BLaER1 treated with 17β-estradiol and CSF1 and Interleukin-3, amounts not matched to agents 10 nM and 100 nM (cell line): ENCODE measurements around the gene DCAF17.
"Not testable (repeated sequence)": the region's sequence is repeated elsewhere in the genome, so short reads cannot be mapped to it uniquely, and the experiment has no call there.

ENCODE experiments used
- H3K27ac ChIP-seq, 11 experiments: shearing (Covaris generic); formaldehyde crosslinking; 2 replicates each; pipeline ENCODE4 v1.8.1; 2022
- H3K27me3 ChIP-seq, 11 experiments: shearing (Covaris generic); formaldehyde crosslinking; 2 replicates each; pipeline ENCODE4 v1.8.1; 2022
- H3K36me3 ChIP-seq, 11 experiments: shearing (Covaris generic); formaldehyde crosslinking; 2 replicates each; pipeline ENCODE4 v1.8.1; 2022
- H3K4me1 ChIP-seq, 10 experiments: shearing (Covaris generic); formaldehyde crosslinking; 2 replicates each; pipeline ENCODE4 v1.8.1; 2022
- H3K4me2 ChIP-seq, 11 experiments: shearing (Covaris generic); formaldehyde crosslinking; 2 replicates each; pipeline ENCODE4 v1.8.1; 2022
- H3K4me3 ChIP-seq, 10 experiments: shearing (Covaris generic); formaldehyde crosslinking; 2 replicates each; pipeline ENCODE4 v1.8.1; 2022
- H3K9ac ChIP-seq, 11 experiments: shearing (Covaris generic); formaldehyde crosslinking; 2 replicates each; pipeline ENCODE4 v1.8.1; 2022
- H3K9me3 ChIP-seq, 11 experiments: shearing (Covaris generic); formaldehyde crosslinking; replicated peaks in 1 of 11; 2 replicates each; pipeline ENCODE4 v1.8.1; 2022
- H4K20me1 ChIP-seq, 11 experiments: shearing (Covaris generic); formaldehyde crosslinking; 2 replicates each; pipeline ENCODE4 v1.8.1; 2022
- Cebpa-rat ChIP-seq, 11 experiments: shearing (Covaris generic); IDR thresholded peaks; 2 replicates each; pipeline ENCODE4 v1.8.1; 2022

DCAF17 gene

DNA sequence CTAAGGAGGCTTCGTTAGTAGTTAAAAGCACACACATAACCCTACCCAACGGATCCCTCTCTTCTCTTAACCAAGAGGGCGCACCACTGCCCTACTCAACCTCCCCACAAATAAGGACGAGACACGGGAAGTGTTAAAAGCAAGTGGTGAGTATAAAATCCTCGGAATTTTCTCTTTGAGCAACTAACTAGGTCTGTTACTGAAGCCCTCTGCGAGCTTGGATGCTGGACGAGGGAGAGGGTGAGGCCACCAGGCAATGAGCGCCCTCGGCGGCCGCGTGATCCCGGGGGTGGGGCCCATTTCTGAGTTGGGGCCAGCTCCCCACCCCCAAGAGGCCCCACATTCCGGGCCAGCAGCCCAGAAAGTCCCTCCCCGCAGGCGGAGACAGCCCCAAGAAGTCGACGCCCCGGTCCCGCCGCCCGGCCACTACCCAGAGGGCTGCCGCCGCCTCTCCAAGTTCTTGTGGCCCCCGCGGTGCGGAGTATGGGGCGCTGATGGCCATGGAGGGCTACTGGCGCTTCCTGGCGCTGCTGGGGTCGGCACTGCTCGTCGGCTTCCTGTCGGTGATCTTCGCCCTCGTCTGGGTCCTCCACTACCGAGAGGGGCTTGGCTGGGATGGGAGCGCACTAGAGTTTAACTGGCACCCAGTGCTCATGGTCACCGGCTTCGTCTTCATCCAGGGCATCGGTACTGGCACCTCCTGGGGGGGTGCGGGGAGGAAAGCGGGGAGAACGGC is 88.2 kb downstream of the DCAF17 start, which contains the start of gene CYBRD1:
Gene CYBRD1 (plus strand): TSS at position 423 of the 736 bp plus-strand sequence. CDS start 72 bp downstream, at position 495.
- H3K9me3 ChIP-seq: peaks cover 14 to 25% (median 19%) of the 10 kb centered on the region in 11 experiments; a peak in 20 of 22 replicates
- peaks cover 0 to 16% (median 12%) of the 10 kb centered on the region in 10 experiments; a peak in 9 of 20 replicates for H3K4me1 ChIP-seq
- no peaks in the 10 kb centered on the region for H3K36me3 ChIP-seq
- H4K20me1 ChIP-seq: peaks cover 0 to 2% (median 0%) of the 10 kb centered on the region in 11 experiments; a peak in 1 of 22 replicates
- peaks cover 53 to 64% (median 60%) of the 10 kb centered on the region in 11 experiments for H3K27me3 ChIP-seq
- peak within 1 kb of the TSS in 2 of 11 experiments; percentile 15 to 17; a peak in 2 of 22 replicates for H3K27ac ChIP-seq
- peak within 1 kb of the TSS in 7 of 11 experiments; percentile 10 to 60 (median 30); a peak in 9 of 22 replicates for H3K9ac ChIP-seq
- H3K4me3 ChIP-seq: peak within 1 kb of the TSS; percentile 47 to 71 (median 56)
- H3K4me2 ChIP-seq: peak within 1 kb of the TSS; percentile 62 to 88 (median 81)
- no peak for TF ChIP-seq Cebpa-rat (IDR thresholded peaks at IDR 0.05)

DNA sequence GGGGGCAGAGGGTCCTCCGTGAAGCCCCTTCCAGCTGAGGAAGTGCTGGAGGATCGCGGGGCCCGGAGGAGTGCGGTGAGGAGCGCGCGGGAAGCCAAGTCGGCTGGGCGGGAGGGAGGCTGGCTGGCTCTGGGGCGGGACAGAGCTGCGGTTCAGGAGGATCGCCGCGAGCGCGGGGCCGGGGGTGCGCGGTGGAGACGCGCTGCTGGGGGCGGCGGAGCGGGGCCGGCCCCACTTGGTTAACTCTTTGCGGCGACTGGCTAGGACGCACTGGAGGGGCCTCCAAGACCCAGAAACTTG is 88.7 kb downstream of the DCAF17 start:
- Histone ChIP-seq H4K20me1 (peaks cover 0 to 2% (median 0%) of the 10 kb centered on the region in 11 experiments; a peak in 1 of 22 replicates), H3K4me2 (peak overlapping the region; percentile 62 to 88 (median 81)), H3K4me3 (peak overlapping the region; percentile 47 to 71 (median 56)), H3K36me3 (no peaks in the 10 kb centered on the region), H3K9me3 (peaks cover 14 to 20% (median 17%) of the 10 kb centered on the region in 11 experiments; a peak in 20 of 22 replicates), H3K4me1 (peaks cover 0 to 16% (median 12%) of the 10 kb centered on the region in 10 experiments; a peak in 9 of 20 replicates), H3K27me3 (peaks cover 53 to 64% (median 60%) of the 10 kb centered on the region in 11 experiments), H3K27ac (peak overlapping the region in 1 of 11 experiments; percentile 15; a peak in 1 of 22 replicates), H3K9ac (peak overlapping the region in 6 of 11 experiments; percentile 10 to 54 (median 26); a peak in 7 of 22 replicates)
- no peak for TF ChIP-seq Cebpa-rat (IDR thresholded peaks at IDR 0.05)

DNA sequence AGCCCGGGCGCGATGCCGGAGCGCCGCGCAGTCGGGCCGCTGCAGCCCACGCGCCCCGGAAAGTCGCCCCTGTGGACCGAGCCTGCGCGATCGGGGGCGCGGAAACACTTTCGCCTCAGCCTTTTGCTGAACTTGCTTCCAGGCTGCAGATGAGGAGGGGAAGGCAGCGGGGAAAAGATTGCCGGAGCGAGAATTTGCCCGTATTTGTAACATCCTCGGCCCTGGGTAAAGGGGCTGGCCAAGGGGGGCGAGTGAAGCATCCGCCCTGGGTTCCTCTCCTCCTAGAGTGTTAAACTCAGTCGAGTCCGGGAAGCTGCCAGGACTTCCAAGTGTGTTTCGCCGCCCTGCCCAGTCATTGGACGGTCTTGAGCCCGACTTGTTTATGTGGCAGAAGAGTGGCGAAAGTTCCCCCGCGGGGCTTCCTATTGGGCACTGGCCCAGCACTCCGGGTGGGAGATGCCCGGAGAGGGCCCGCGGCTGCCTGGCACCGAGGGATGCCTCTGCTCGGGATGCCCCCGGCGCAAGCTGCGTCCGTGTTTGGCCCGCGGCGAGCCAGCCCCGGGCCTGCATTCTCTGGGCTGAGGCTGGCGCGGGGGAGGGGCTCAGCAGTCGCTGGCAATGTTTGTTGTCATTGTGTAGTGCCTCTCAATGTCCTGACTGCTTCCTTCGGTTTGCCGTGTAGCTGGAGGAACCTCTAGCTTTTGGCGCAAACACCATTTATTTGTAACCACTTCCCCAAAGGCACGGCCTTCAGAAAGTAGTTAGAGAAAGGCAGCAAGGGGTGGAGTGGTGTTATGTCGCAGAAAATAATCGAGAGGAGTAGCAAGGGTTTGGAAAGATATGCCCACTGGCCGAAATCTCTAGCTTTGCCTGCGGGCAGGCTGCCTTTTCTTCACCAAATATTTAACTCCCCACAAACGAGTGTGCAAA is 89.3 kb downstream of the DCAF17 start:
- TF ChIP-seq Cebpa-rat (IDR thresholded peaks at IDR 0.05): no peak
- peaks cover 0 to 16% (median 12%) of the 10 kb centered on the region in 10 experiments; a peak in 9 of 20 replicates for H3K4me1 ChIP-seq
- H3K4me3 ChIP-seq: peak overlapping the region; percentile 47 to 71 (median 56)
- H3K27ac ChIP-seq: peak overlapping the region in 2 of 11 experiments; percentile 15 to 17; a peak in 2 of 22 replicates
- H3K9me3 ChIP-seq: peaks cover 14 to 20% (median 17%) of the 10 kb centered on the region in 11 experiments; a peak in 20 of 22 replicates
- H3K9ac ChIP-seq: peak overlapping the region in 7 of 11 experiments; percentile 10 to 60 (median 30); a peak in 9 of 22 replicates
- peak overlapping the region; percentile 62 to 88 (median 81) for H3K4me2 ChIP-seq
- peaks cover 53 to 64% (median 60%) of the 10 kb centered on the region in 11 experiments for H3K27me3 ChIP-seq
- H3K36me3 ChIP-seq: no peaks in the 10 kb centered on the region
- peaks cover 0 to 2% (median 0%) of the 10 kb centered on the region in 11 experiments; a peak in 1 of 22 replicates for H4K20me1 ChIP-seq

DNA sequence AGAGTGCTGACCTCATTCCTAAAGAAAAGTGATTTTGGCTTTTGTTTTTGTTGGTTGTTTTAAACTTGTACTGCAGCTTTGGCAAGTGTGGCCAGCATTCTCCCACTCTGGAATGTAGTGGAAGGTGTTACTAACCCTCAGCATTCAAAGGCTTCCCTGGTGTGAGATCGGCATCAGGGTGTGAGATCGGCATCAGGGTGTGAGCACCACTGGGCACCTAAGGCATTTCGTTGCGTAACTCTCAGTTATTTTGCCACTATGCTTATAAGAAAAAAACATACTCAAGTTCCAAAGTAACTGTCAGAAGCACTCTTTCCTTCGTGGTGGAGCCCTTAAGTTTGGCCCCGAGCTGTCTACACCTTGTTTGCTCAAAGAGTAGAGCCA is 90.0 kb downstream of the DCAF17 start:
- Histone ChIP-seq H3K4me2 (peak overlapping the region in 5 of 11 experiments; percentile 81 to 88 (median 87); a peak in 10 of 22 replicates), H3K9ac (no peak overlapping the region; a peak in 1 of 22 replicates)

DNA sequence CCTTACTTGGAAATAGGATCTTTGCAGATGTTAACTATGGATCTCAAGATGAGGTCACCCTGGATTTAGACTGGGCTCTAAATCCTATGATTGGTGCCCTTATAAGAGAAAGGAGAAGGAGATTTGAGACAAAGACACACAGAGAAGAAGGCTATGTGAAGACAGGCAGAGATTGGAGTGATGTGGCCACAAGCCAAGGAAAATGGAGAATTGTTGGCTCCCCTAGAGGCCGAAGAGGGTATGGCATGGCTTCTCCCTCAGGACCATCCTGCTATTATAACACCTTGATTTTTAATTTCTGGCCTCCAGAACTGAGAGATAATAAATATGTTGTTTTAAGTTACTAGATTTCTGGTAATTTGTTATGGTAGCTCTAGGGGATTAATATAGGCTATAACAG is 95.9 kb downstream of the DCAF17 start:
- Histone ChIP-seq H3K4me1 (peaks cover 0 to 22% (median 10%) of the 10 kb centered on the region in 10 experiments; a peak in 10 of 20 replicates), H3K27me3 (peaks cover 0 to 9% (median 5%) of the 10 kb centered on the region in 11 experiments; a peak in 14 of 22 replicates), H3K4me2 (no peak overlapping the region), H3K4me3 (no peak overlapping the region), H4K20me1 (no peaks in the 10 kb centered on the region), H3K9ac (no peak overlapping the region), H3K9me3 (peaks cover 0 to 6% (median 0%) of the 10 kb centered on the region in 11 experiments; a peak in 1 of 22 replicates), H3K27ac (no peak overlapping the region), H3K36me3 (no peaks in the 10 kb centered on the region)
- no peak for TF ChIP-seq Cebpa-rat (IDR thresholded peaks at IDR 0.05)

More for the DNA sequence above, 90.0 kb downstream of the DCAF17 start:
- TF ChIP-seq Cebpa-rat (IDR thresholded peaks at IDR 0.05): peak in 3 of 11 experiments; percentile 9 to 60 (median 57); a peak in 5 of 22 replicates
- H3K4me3 ChIP-seq: peak overlapping the region in 3 of 10 experiments; percentile 51 to 64 (median 55); a peak in 4 of 20 replicates
- peaks cover 0 to 2% (median 0%) of the 10 kb centered on the region in 11 experiments; a peak in 1 of 22 replicates for H4K20me1 ChIP-seq
- H3K27ac ChIP-seq: no peak overlapping the region
- H3K9me3 ChIP-seq: peaks cover 14 to 20% (median 17%) of the 10 kb centered on the region in 11 experiments; a peak in 20 of 22 replicates
- H3K36me3 ChIP-seq: no peaks in the 10 kb centered on the region
- H3K27me3 ChIP-seq: peaks cover 53 to 64% (median 60%) of the 10 kb centered on the region in 11 experiments
- peaks cover 0 to 16% (median 12%) of the 10 kb centered on the region in 10 experiments; a peak in 9 of 20 replicates for H3K4me1 ChIP-seq

DNA sequence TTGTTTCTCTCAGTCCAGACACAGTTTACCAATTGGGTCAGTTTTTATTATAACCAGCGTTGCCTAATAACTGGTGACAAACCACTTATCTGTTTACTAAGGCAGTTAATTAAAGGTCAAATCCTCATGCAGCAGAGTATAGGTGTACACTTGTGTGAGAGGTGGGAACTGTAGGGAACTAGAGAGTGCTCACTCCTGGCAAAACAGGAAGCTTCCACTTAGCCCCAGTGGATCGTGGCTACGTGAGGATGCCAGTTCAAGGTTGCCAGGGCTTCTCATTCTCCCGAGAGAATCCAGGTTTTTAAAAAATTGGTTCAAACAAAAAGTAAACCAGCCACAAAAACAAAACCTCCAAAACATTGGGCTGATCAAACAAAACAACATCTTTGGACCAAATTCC is 96.4 kb downstream of the DCAF17 start:
- Histone ChIP-seq H3K4me1 (peaks cover 0 to 22% (median 10%) of the 10 kb centered on the region in 10 experiments; a peak in 10 of 20 replicates), H3K4me2 (0 out of 22 replicates have a peak overlapping the region, but pooled peaks of 2 of the 11 experiments have one; percentile 39 to 56), H3K27ac (no peak overlapping the region), H3K27me3 (peaks cover 0 to 4% (median under 1%) of the 10 kb centered on the region in 11 experiments; a peak in 7 of 22 replicates), H3K9ac (no peak overlapping the region), H3K4me3 (no peak overlapping the region), H4K20me1 (no peaks in the 10 kb centered on the region), H3K36me3 (no peaks in the 10 kb centered on the region), H3K9me3 (peaks cover 0 to 6% (median 0%) of the 10 kb centered on the region in 11 experiments; a peak in 1 of 22 replicates)
- TF ChIP-seq Cebpa-rat (IDR thresholded peaks at IDR 0.05): no peak

DNA sequence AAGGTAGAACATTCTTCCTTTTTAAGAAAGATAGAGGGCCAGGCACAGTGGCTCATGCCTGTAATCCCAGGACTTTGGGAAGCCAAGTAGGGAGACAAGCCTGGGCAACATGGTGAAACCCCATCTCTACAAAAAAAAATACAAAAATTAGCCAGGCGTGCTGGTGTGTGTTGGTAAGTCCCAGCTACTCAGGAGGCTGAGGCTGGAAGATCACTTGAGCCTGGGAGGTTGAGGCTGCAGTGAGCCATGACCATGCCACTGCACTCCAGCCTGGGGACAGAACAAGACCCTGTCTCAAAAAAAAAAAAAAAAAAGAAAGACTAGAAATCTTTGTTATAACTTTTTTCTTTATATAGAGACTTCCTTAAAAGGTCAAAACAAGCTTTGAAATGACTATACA is 96.8 kb downstream of the DCAF17 start:
- peak overlapping the region in 2 of 11 experiments; percentile 10 to 35; a peak in 2 of 22 replicates for H3K27ac ChIP-seq
- H3K4me1 ChIP-seq: peaks cover 0 to 22% (median 10%) of the 10 kb centered on the region in 10 experiments; a peak in 10 of 20 replicates
- not testable (repeated sequence) for H3K9me3 ChIP-seq, H3K36me3 ChIP-seq, H3K9ac ChIP-seq, H3K27me3 ChIP-seq, H4K20me1 ChIP-seq, H3K4me3 ChIP-seq
- TF ChIP-seq Cebpa-rat (IDR thresholded peaks at IDR 0.05): 0 out of 22 replicates have a peak, but pooled peaks of 1 of the 11 experiments have one; percentile 8
- peak overlapping the region in 2 of 11 experiments; percentile 39 to 56; a peak in 3 of 22 replicates for H3K4me2 ChIP-seq

DNA sequence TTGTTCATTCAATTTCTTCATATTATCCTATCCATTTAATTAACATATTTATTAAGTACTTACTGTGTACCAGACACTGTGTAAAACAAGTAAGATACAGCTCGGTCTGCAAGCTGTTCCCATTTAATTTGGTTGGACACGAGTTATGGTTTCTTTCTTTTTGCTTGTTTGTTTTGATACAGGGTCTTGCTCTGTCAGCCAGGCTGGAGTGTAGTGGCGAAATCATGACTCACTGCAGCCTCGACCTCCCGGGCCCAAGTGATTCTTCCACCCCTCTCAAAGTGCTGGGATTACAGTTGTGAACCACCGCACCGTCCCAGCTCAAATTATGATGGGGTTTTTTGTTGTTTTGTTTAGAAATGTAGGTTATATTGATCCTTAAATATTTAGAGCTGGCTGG is 97.3 kb downstream of the DCAF17 start:
- Histone ChIP-seq H3K9me3 (peaks cover 0 to 6% (median 0%) of the 10 kb centered on the region in 11 experiments; a peak in 1 of 22 replicates), H3K36me3 (no peaks in the 10 kb centered on the region), H3K27me3 (no peaks in the 10 kb centered on the region), H3K4me3 (no peak overlapping the region), H3K9ac (no peak overlapping the region), H4K20me1 (no peaks in the 10 kb centered on the region), H3K4me1 (peaks cover 0 to 22% (median 10%) of the 10 kb centered on the region in 10 experiments; a peak in 10 of 20 replicates), H3K27ac (peak overlapping the region in 2 of 11 experiments; percentile 10 to 35; a peak in 2 of 22 replicates), H3K4me2 (peak overlapping the region in 6 of 11 experiments; percentile 15 to 65 (median 47); a peak in 11 of 22 replicates)
- 0 out of 22 replicates have a peak, but pooled peaks of 1 of the 11 experiments have one; percentile 1 for TF ChIP-seq Cebpa-rat (IDR thresholded peaks at IDR 0.05)
